GM12878 (cell line): ENCODE data around the gene CHST15. TPM values are rescaled to one million over a fixed set of nuclear protein-coding genes. Genes with fewer than 3 reads are reported as not detected.

ENCODE experiments used
- ATAC-seq: fragments of 200-7000 bp; cut with Tn5 transposase; 3 replicates; pipeline ENCODE4 v1.9.1; 2020; ENCODE audit warnings: mild to moderate bottlenecking, moderate library complexity
- BruUV-seq: library from RNA; stranded (reverse); fragments of 400-500 nt; replicated peaks from 2 replicates; lab custom pipeline; 2021; lab: Mats Ljungman, UMichigan
- CTCF ChIA-PET: fragments of 300-600 bp; sonication (Branson Sonifier 250); formaldehyde crosslinking; extraction: SDS; loops from one replicate; lab custom pipeline; 2021; ENCODE audit warnings: inconsistent platforms; lab: Yijun Ruan, JAX
- POLR2A ChIA-PET: fragments of 350-600 bp; formaldehyde crosslinking; extraction: SDS; loops from one replicate; lab custom pipeline; 2021; ENCODE audit warnings: inconsistent platforms; lab: Charles Lee
- RAD21 ChIA-PET: fragments of 300-600 bp; sonication (Branson Sonifier 250); formaldehyde crosslinking; loops from one replicate; lab custom pipeline; 2023; ENCODE audit warnings: antibody characterized with exemption; ENCODE audit not compliant: unreplicated experiment; lab: Charles Lee
- SMC1A ChIA-PET: fragments of 300-600 bp; sonication (Branson Sonifier 250); formaldehyde crosslinking; loops from one replicate; lab custom pipeline; 2023; ENCODE audit not compliant: unreplicated experiment, uncharacterized antibody; lab: Charles Lee
- DNase-seq: peaks from one replicate; pipeline ENCODE4 v3.0.0-alpha.2; 2011; ENCODE audit warnings: low read depth, low spot score
- FAIRE-seq: peaks from 3 replicates; lab custom pipeline; 2011; peaks lifted over from hg19 to GRCh38; lab: Jason Lieb, UNC
- H2AFZ ChIP-seq: 2 replicates; pipeline ENCODE4 v1.6.0; 2011; ENCODE audit warnings: low read depth, low read length, control low read depth; ENCODE audit not compliant: control insufficient read depth
- H3K27ac ChIP-seq: 2 replicates; pipeline ENCODE4 v1.5.1; 2011; ENCODE audit warnings: control low read depth; ENCODE audit not compliant: control insufficient read depth, insufficient read depth
- H3K27me3 ChIP-seq, 2 experiments: replicated peaks in 1 of 2; 2 replicates each; pipeline versions ENCODE4 v1.6.0 to v1.6.1; 2011; ENCODE audit warnings: low read length in 1 of 2; ENCODE audit not compliant: control insufficient read depth in 2 of 2, insufficient read depth in 2 of 2
- H3K36me3 ChIP-seq, 2 experiments: 2 replicates each; pipeline ENCODE4 v1.5.1; 2011; ENCODE audit warnings: low read length in 1 of 2; ENCODE audit not compliant: control insufficient read depth in 2 of 2, insufficient read depth in 2 of 2
- H3K4me1 ChIP-seq: 2 replicates; pipeline ENCODE4 v1.6.1; 2011; ENCODE audit warnings: mild to moderate bottlenecking, low read length, moderate library complexity, mixed read lengths; ENCODE audit not compliant: control insufficient read depth, insufficient read depth
- H3K4me2 ChIP-seq: 2 replicates; pipeline ENCODE4 v1.6.0; 2011; ENCODE audit warnings: control low read depth; ENCODE audit not compliant: control insufficient read depth, insufficient read depth
- H3K4me3 ChIP-seq: fragments of 200-600 bp; sonication (generic); 2 replicates; pipeline ENCODE4 v1.5.1; 2016
- H3K79me2 ChIP-seq: 2 replicates; pipeline ENCODE4 v1.6.0; 2011; ENCODE audit warnings: low read length; ENCODE audit not compliant: control insufficient read depth, insufficient read depth
- H3K9ac ChIP-seq: 2 replicates; pipeline ENCODE4 v1.8.0; 2011; ENCODE audit warnings: low read length, control low read depth, mixed read lengths; ENCODE audit not compliant: control insufficient read depth, insufficient read depth
- H3K9me3 ChIP-seq: replicated peaks from 3 replicates; pipeline ENCODE4 v1.5.1; 2011; ENCODE audit warnings: mild to moderate bottlenecking, low read length; ENCODE audit not compliant: control insufficient read depth, insufficient read depth
- H4K20me1 ChIP-seq: 2 replicates; pipeline ENCODE4 v1.6.0; 2011; ENCODE audit not compliant: control insufficient read depth, insufficient read depth
- ATF7 ChIP-seq: fragments of 450-650 bp; IDR thresholded peaks from 2 replicates; pipeline ENCODE4 v1.6.1; 2016; ENCODE audit warnings: low read depth, mild to moderate bottlenecking
- RB1 ChIP-seq: fragments of 450-650 bp; formaldehyde crosslinking; IDR thresholded peaks from 2 replicates; pipeline ENCODE4 v1.6.1; 2017; ENCODE audit warnings: mild to moderate bottlenecking, borderline replicate concordance
- RUNX3 ChIP-seq: IDR thresholded peaks from 2 replicates; pipeline ENCODE4 v1.6.1; 2012; ENCODE audit warnings: low read length, inconsistent platforms
- SPI1 ChIP-seq: IDR thresholded peaks from 2 replicates; pipeline ENCODE4 v1.6.1; 2011; ENCODE audit warnings: low read depth, mild to moderate bottlenecking, low read length, moderate library complexity, borderline replicate concordance; ENCODE audit not compliant: insufficient read depth
- YY1 ChIP-seq: IDR thresholded peaks from 2 replicates; pipeline ENCODE4 v1.6.1; 2011; ENCODE audit warnings: low read depth, mild to moderate bottlenecking, low read length
- ZSCAN29 ChIP-seq: fragments of 450-650 bp; IDR thresholded peaks from 2 replicates; pipeline ENCODE4 v1.6.1; 2017; ENCODE audit warnings: mild to moderate bottlenecking, moderate library complexity
- WGBS: methylation state at CpG from one replicate; pipeline ENCODE4 v1.1.6; 2016; ENCODE audit warnings: low lambda C conversion rate; ENCODE audit not compliant: insufficient replicate concordance, insufficient coverage; ENCODE audit errors: missing lambda C conversion rate; 5-methylcytosine and 5-hydroxymethylcytosine counted together
- in situ Hi-C: fragments of 300-500 bp; cut with MboI; formaldehyde crosslinking; loops from 9 replicates; pipeline ENCODE4 v1.14.3; 2018; ENCODE audit warnings: mixed read lengths
- intact Hi-C: fragments of 100-400 bp; cut with micrococcal nuclease; formaldehyde crosslinking; loops from one replicate; pipeline ENCODE4 v1.14.2; 2022; ENCODE audit not compliant: unreplicated experiment
- polyA plus RNA-seq, 11 experiments: library from polyadenylated mRNA; depleted of rRNA in 4 of 11; unstranded in 6 of 11; stranded (reverse) in 5 of 11; fragments of >200 nt; fragmentation: Nextera tagmentation in 4 of 11; fragmentation: Illumina TruSeq in 1 of 11; extraction: Ambion mirVana in 4 of 11; extraction: Trizol in 1 of 11; gene quantifications; 1 replicate in 1 of 11; 2 replicates in 10 of 11; pipeline versions ENCODE4 v1.2.1 to v1.2.3, GENCODE V29; 2011 to 2016; ENCODE audit warnings: inconsistent platforms in 2 of 11, missing spikeins in 2 of 11, low read depth in 1 of 11
- total RNA-seq, 4 experiments: library from RNA; depleted of rRNA in 3 of 4; stranded (reverse); fragments of >200 nt in 3 of 4; fragmentation: Illumina TruSeq in 1 of 4; extraction: Trizol in 1 of 4; gene quantifications; 2 replicates each; pipeline versions ENCODE4 v1.2.1 to v1.2.3, GENCODE V29; 2013 to 2021

The CHST15 gene
- total and polyA plus RNA-seq, 10 of the 15 experiments (the other 5 are each of a cell fraction or from before 2014, with no cell fraction given), result 0.02 to 0.53 (median 0.05) TPM; not detected in 1

DNA sequence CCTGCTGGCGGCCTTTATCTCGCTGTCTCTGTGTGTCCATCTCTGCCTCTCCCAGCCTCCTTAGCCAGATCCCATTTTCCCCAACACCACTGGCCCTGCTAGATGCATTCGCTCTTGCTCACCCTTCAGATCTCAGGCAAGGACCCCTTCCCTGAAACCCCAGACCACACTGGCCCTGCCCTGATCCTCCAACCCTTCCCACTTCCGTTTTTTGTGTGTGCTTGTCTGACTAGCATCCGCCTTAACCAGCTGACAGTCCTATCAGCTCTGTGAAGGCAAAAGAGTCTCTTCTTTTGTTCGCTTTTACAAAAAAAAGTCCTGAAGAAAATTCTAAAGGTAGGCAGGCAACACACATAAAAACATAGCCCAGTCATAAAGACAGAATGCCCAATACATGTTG is 28.7 kb downstream of the CHST15 start:
- ATAC-seq (peak; percentile 31; the same call in 2 of the 3 replicates), DNase-seq (no peak), FAIRE-seq (no peak)
- in situ Hi-C loops, result no loop called here
- Histone ChIP-seq H3K36me3 (no peaks in the 10 kb centered on the region), H3K4me3 (no peak overlapping the region), H2AFZ (no peak overlapping the region), H3K4me2 (no peak overlapping the region), H3K27ac (no peak overlapping the region), H4K20me1 (no peaks in the 10 kb centered on the region), H3K9me3 (no peaks in the 10 kb centered on the region; the same call in 2 of the 3 replicates), H3K79me2 (no peaks in the 10 kb centered on the region), H3K9ac (no peak overlapping the region), H3K4me1 (peaks cover 15% of the 10 kb centered on the region), H3K27me3 (peaks cover 0 to 2% of the 10 kb centered on the region in 2 experiments; a peak in 2 of 4 replicates)
- ChIA-PET CTCF (interaction anchor here (1.1 kb wide), 1 partner anchor 68 kb away, joined by 3 read pairs; no protein-coding TSS in a partner anchor), SMC1A (interaction anchor here (0.9 to 1.3 kb wide), 2 partner anchors 13 to 69 kb away, joined by 3 read pairs; no protein-coding TSS in a partner anchor), POLR2A (no interaction called here), RAD21 (no interaction called here)
- WGBS, result 50% methylated on average over 4 of the region's 6 CpGs
- 0 out of 2 replicates have a peak, but pooled peaks have one; percentile 16 for TF ChIP-seq RUNX3
- no peak for TF ChIP-seq YY1
- peak; percentile 92 for TF ChIP-seq SPI1
- no peak for TF ChIP-seq ATF7
- no peak for TF ChIP-seq RB1
- intact Hi-C loops, result no loop called here
- no TSS peak for BruUV-seq

GRCh38 chr10:124063750-124064603 is 29.4 kb downstream of the CHST15 start:
- intact Hi-C loops, result no loop called here

More at GRCh38 chr10:124063750-124064603, 29.4 kb downstream of the CHST15 start:
- Histone ChIP-seq H3K9me3 (no peaks in the 10 kb centered on the region; the same call in 2 of the 3 replicates), H3K36me3 (no peaks in the 10 kb centered on the region), H3K27me3 (peaks cover 0 to 2% of the 10 kb centered on the region in 2 experiments; a peak in 2 of 4 replicates), H4K20me1 (no peaks in the 10 kb centered on the region), H2AFZ (no peak overlapping the region), H3K4me3 (no peak overlapping the region), H3K4me1 (peaks cover 15% of the 10 kb centered on the region), H3K27ac (no peak overlapping the region), H3K9ac (no peak overlapping the region), H3K4me2 (no peak overlapping the region), H3K79me2 (no peaks in the 10 kb centered on the region)
- no TSS peak for BruUV-seq
- in situ Hi-C loops, result no loop called here
- ChIA-PET RAD21 (no interaction called here), CTCF (interaction anchor here (1.1 kb wide), 1 partner anchor 68 kb away, joined by 3 read pairs; no protein-coding TSS in a partner anchor), SMC1A (interaction anchor here (0.9 to 1.3 kb wide), 2 partner anchors 17 to 68 kb away, joined by 3 read pairs; no protein-coding TSS in a partner anchor), POLR2A (no interaction called here)
- peak; percentile 50 for ATAC-seq
- WGBS, result 63% methylated on average over 17 of the region's 18 CpGs
- TF ChIP-seq ZSCAN29, result no peak
- peak; percentile 40; the same call in 1 of the 2 replicates for TF ChIP-seq SPI1
- no peak for FAIRE-seq
- DNase-seq, result no peak
